ENCODE results near the gene ELOVL7.

- TF ChIP-seq CTCF (IDR thresholded peaks at IDR 0.05; ENCODE audit: insufficient read depth, low read length, poor library complexity, severe bottlenecking), result no peak
- TF ChIP-seq EZH2phosphoT487 (conservative IDR thresholded peaks at IDR 0.05; ENCODE audit: low read length), result no peak
These were observed 26.8 kb upstream of the ELOVL7 start for GRCh38 chr5:60870857-60871256.
